HG02870 (cell line): Measurements from ENCODE around the gene CDH13.
"Not testable (repeated sequence)": the region's sequence is repeated elsewhere in the genome, so short reads cannot be mapped to it uniquely, and the experiment has no call there.

Experiments
- ATAC-seq: cut with Tn5 transposase; IDR thresholded peaks from one replicate; pipeline ENCODE4 v1.9.1; 2021; ENCODE audit warnings: mild to moderate bottlenecking, moderate library complexity; ENCODE audit not compliant: unreplicated experiment

The CDH13 gene

GRCh38 chr16:82881516-82881915 lies 254.7 kb downstream of the CDH13 start:
- ATAC-seq: no peak

GRCh38 chr16:82882226-82882625 lies 255.5 kb downstream of the CDH13 start:
- no peak for ATAC-seq

- ATAC-seq: peak; percentile 75
Measured at GRCh38 chr16:82882982-82883835, 256.4 kb downstream of the CDH13 start.

DNA sequence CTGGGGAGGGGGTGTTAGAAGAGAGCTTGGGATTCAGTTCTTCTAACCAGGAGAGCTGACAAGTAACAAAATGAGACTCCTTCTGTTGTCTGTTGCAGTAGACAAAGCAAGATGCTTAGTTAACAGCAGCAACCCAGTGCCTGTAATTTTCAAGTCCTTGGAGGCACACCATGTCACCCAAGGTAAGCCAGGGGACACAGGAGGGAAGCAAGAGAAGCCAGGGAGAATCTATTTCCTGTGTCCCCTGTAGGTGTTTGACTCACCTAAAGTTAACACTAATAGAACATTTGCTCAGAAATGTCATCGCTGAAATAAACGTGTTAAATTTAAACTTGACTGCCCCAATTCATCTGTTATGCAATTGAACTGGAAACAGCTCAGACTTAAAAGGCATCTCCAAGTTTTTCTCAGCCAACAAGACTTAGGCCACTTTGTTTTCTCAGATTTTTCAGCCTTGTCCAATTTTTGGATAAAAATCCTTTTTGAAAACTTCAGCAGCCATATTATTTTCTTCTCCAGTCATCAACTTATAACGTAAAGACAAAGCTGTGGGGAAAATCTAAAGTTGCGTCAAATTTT lies 257.6 kb downstream of the CDH13 start:
- ATAC-seq: no peak

- ATAC-seq: no peak
Measured at GRCh38 chr16:82886146-82886545, 259.4 kb downstream of the CDH13 start.

DNA sequence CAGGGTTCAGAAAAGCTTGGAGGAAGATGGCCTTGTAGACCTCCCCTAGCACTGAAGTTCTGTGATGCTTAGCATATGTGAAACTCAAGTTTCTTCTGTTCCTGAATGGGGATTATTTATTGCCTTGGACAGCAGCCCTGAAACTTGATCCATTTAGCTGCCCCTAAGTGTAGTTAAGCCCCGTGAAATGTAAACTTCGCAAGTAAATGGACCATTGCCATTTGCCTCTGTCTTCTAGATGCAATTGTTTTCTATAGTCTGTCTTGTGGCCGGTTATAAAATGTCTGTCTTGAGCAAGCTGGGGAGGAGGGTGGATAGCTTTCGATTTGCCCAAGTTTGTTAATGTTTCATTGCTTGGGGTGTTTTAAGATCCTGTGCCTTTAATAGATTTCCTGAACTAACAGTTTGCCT lies 261.8 kb downstream of the CDH13 start:
- ATAC-seq: no peak

GRCh38 chr16:82891424-82891823 lies 264.7 kb downstream of the CDH13 start:
- no peak for ATAC-seq

DNA sequence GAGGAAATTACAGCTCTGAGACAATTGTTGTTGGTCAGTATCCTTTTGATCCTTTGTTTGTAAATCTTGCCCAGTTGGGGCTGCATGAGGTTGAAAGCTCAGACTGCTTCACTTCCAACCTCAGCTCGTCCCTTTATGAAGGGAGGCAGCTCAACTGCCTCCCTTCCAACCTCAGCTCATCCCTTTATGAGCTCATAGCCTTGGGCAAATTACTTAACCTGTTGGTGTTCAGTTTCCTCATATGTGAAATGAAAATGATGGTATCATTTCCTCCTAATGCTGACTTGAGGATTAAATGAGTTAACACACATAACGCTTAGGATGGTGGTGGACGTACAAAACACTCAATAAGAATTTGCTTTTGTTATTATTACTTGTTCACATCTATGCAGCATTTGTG lies 265.1 kb downstream of the CDH13 start:
- no peak for ATAC-seq

DNA sequence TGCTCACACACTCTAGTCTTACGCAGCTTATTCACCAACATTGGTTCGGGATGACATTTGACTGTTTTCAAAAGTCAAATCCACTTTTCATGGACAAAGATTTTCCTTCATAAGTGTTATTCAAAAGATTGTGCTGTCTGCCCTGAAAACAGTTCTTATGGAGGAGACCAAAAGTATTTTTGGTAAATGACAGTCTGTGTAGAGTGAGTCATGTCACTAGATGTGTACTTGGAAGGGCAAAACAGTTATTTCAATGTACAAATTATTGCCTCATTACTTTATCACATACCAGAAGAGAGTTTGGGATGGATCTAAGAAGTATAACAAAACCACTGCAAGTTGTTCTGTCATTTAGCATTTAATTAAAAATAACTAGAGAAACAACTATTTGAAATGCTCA lies 265.6 kb downstream of the CDH13 start:
- ATAC-seq: no peak

DNA sequence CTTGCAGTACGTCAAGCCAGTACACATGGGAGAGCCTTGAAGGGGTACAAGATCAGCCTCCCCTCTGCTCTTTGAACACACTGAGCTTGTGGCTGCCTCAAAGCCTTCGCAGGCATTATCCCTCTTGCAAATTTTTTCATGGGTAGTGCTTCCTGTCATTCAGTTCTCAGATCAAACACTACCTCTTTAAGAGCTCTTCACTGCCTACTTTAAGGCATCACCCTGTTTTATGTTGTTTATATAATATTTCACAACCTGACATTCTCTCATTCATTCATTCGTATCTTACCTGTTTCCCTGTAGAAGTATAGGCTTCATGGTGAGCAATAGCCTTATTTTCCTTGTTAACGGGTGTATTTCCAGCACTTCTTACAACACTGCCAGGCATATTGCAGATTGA lies 269.1 kb downstream of the CDH13 start:
- ATAC-seq: no peak

DNA sequence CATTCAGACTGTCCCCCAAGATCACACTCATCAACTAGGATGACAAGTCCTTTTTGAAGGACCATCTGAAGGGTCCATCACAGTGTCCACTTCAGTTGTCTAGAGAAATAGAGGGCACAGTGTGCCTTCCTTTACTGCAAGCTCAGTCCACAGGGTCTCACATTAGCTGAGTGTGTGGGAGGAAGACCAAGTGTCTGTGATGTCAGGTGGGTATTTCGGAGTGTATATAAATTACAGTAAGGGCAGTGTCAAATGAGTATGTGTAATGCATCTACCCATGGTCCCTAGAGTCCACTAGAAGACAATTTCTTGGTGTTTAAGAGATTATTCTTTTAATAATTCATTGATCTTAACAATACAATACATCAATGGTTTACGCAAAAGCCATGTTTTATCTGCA lies 272.2 kb downstream of the CDH13 start:
- ATAC-seq: no peak

GRCh38 chr16:82899731-82900450 lies 273.1 kb downstream of the CDH13 start:
- no peak for ATAC-seq

- ATAC-seq: no peak
Measured at GRCh38 chr16:82900559-82900958, 273.8 kb downstream of the CDH13 start.

- ATAC-seq: no peak
Measured at GRCh38 chr16:82911925-82912324, 285.2 kb downstream of the CDH13 start.

- ATAC-seq: no peak
Measured at GRCh38 chr16:82915139-82915824, 288.5 kb downstream of the CDH13 start.

- ATAC-seq: no peak
Measured at GRCh38 chr16:82917886-82918595, 291.3 kb downstream of the CDH13 start.

DNA sequence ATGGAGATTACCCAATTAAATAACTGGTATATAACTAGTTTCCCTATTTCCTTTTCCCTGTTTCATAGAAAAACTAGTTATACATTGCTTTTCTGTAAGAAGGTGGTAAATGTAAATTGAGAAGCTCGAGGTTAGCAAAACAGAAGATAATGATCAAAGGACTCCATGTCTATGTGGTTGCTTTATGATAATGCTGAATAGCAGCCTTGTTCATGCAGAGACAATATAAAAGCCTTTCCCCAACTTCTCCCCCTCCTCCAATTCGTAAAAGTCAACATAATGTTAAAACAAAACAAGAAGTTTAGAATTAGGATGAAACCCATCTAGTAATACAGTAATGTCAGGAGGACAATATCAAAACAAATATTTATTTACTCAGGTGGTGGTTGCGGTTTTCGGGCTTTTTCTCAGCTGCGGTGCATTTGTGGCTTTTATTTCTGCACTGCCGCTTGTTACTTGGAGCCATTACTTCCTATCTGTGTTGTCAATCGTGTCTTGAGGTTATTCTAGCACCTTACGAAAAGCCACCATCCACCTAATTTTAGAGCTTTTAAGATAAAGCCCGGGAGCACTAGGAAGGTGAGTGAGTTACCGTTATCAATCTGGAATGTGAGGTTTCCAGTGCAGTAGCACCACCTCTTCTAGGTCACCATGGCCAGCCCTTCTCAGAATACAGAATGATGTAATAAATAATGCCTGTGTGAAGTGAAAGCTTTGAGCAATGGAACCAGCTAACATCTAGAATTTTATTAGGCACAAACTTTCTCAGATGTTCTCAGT lies 297.5 kb downstream of the CDH13 start:
- no peak for ATAC-seq

- ATAC-seq: no peak
Measured at GRCh38 chr16:82926500-82926899, 299.7 kb downstream of the CDH13 start.

GRCh38 chr16:82933933-82934332 lies 307.2 kb downstream of the CDH13 start:
- not testable (repeated sequence) for ATAC-seq

DNA sequence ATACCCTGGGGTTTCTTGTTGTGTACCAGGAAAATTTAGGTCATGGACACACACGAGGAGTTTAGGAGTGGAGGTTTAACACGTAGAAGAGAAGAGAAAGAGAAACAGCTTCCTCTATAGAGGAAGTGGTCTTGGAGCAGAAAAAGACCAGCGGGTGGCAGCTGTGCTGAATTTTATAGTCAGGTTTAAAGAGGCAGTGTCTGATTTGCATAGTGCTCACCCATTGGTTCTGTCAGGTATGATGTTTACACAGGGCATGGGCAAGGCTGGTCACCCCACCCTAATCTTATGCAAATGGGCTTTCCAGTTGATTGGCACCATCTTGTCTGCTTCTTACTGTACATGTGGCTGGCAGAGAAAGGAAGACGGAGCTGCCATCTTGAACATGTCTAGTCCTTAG lies 309.0 kb downstream of the CDH13 start:
- ATAC-seq: no peak
